Epithelial cell of prostate (primary cell): ENCODE measurements around the gene SLN.
"Not testable (repeated sequence)": the region's sequence is repeated elsewhere in the genome, so short reads cannot be mapped to it uniquely, and the experiment has no call there.

ENCODE experiments used
- DNase-seq: peaks from one replicate; pipeline ENCODE4 v3.0.0-alpha.2; 2011; ENCODE audit warnings: low read depth, low spot score
- H3K27ac ChIP-seq: fragments of 450-650 bp; 2 replicates; pipeline ENCODE4 v1.5.1; 2017; ENCODE audit warnings: mild to moderate bottlenecking

SLN gene

DNA sequence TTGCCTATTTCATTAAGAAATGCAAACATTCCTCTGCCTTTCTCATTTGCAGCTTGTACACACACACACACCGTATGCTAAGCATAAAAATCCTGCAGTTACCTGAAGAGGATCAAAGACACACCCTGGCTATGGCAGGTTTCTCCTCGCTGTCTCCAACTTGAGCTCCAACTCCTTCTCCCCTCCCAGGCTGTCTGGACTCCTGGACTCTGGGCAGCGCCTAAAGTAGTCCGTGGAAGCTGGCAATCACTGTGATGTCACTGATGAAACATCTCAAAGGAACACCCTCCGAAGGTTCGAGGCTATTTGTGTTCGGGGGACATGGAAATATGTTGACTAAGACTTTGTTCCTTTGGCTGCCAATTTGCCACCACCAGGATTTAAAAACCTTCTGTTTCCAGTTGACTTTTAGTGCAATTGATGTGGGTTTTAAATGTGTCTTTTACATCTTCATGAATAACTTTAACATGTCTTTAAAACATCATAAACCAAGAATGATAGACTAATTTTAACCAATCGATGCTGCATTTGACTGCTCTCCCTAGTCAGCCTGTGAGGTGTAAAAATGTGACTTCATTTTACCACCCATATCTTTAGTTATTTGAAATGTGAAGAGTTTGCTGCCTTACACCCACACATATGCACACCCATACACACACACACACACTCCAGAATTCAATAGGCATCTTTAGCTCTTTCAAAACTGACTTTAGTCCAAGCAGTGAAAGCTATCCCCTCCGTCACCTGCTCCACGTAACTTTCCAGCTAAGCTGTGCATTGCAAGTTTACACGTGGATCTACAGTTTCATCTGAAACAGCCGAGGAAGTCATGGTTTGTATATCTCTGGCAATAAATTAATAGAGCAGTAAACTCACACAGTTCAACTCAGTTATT, at the start of gene SLN:
Gene SLN (minus strand): TSS at position 196 of the 895 bp plus-strand sequence.
- DNase-seq, result no peak
- no peak within 1 kb of the TSS for H3K27ac ChIP-seq

DNA sequence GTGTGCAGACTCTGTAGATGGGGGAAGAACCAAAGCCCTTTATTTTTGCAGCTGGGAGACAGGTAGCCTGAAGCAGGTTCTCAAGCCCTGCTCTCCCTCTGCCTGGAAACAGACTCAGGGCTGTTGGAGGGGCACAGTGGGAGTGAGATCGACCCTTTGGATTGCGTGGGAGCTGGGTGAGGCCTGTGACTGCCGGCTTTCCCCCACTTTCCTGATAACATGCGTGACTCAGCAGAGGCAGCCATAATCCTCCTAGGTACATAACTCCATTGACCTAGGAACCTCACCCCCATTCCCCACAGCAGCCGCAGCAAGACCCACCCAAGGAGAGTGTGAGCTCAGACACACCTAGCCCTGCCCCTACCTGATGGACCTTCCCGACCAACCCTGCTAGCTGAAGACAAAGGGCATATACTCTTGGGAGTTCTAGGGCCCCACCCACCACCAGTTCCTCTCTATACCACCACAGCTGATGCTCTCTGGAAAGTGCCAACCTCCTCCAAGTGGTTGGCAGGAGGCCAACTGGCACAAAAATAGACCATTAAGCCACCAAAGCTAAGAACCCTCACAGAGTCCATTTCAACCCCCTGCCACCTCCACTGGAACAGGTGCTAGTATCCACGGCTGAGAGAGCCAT, 47.0 kb upstream of the SLN start:
- DNase-seq, H3K27ac ChIP-seq: not testable (repeated sequence)

DNA sequence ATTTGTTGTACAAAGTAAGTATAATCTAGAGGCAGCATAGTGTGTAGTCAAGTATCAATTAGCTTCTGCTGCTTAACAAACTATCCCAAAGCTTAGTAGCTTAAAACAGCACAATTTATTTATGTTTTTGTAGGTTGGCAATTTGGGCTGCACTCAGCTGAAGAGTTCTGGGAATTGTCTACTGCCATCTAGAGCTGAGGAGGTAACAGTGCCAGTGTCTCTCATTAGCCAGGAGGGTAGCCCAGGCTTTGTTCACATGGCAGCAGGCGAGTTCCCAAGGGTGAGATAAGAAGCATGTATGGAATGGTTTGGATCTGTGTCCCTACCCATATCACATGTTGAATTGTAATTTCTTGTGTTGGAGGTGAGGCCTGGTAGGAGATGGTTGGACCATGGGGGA, 45.8 kb upstream of the SLN start:
- no peak for DNase-seq
- no peak overlapping the region for H3K27ac ChIP-seq

DNA sequence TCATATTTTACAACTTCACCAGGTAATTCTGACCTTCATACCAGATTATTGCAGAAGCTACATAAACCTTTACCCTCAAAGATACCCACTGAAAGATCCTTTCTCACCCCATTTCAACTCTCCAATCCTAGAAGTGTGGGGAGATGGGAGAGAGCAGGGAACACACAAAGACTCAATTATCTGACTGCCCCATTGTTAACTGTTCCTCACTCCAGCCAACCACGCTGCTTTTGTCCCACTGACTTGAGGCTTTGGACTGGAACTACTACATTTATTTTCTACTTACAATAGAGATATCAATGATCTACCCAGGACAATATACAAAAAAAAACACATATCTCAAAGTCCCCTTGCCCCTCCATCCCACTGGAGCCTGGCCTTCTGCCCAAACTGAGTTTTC, 44.7 kb upstream of the SLN start:
- H3K27ac ChIP-seq, result no peak overlapping the region
- DNase-seq, result no peak

- H3K27ac ChIP-seq, result no peak overlapping the region
- no peak for DNase-seq
Measured at GRCh38 chr11:107752949-107753822, 41.3 kb upstream of the SLN start.

GRCh38 chr11:107752508-107752907, 40.7 kb upstream of the SLN start:
- no peak for DNase-seq

DNA sequence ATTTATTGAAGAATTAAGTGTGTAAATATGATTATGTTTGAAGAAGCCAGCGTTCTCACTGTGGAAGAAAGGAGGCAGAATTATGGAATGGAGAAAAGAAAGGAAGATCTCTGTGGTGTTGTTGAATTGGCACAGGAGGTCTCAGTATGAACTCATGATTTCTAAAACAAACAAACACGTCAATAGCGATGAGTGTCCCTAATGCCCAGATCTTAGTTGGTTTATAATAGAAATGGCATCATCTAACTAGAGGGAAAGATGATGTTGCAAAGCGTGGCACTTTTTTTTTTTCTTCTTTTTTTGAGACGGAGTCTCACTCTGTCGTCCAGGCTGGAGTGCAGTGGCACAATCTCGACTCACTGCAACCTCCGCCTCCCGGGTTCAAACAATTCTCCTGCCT, 39.2 kb upstream of the SLN start:
- no peak for DNase-seq
- H3K27ac ChIP-seq, result no peak overlapping the region

More at GRCh38 chr11:107752508-107752907, 40.7 kb upstream of the SLN start:
- H3K27ac ChIP-seq, result no peak overlapping the region

DNA sequence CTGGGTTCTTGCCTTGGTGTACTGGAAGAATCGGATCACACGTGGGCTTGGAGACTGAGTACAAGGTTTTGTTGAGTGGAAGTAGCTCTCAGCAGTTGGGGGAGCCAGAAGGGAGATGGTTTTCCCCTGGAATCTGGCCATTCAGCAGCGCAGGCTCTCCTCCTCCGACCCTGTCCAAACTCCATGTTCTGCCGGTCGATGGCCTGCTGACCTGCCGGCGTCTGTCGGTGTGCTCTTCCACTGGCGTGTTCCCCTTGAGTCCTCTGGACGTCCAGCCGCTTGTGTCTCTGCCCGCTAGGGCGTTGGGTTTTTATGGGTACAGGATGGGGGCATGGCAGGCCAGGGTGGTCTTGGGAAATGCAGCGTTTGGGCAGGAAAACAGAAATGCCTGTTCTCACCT, 38.5 kb upstream of the SLN start:
- no peak overlapping the region for H3K27ac ChIP-seq
- DNase-seq, result no peak

DNA sequence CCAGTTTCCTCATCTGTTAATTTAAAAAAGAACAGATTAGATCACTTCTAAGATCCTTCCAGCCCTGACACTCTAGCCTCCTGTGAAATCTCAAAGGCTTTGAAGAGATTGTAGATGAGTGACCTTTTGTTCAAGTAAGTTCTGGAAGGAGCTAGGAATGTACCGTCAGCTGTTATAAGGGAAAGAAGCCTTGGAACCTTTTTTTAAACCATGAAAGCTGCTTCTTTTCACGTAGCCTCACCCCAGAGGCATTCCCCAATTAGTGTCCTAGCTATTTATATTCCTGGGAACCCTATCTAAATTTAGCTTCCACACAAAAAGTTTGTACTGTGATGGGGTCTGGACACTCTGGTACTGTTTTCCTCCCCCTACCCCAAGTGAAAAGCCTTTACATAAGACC, 35.8 kb upstream of the SLN start:
- DNase-seq, result no peak
- H3K27ac ChIP-seq, result no peak overlapping the region

DNA sequence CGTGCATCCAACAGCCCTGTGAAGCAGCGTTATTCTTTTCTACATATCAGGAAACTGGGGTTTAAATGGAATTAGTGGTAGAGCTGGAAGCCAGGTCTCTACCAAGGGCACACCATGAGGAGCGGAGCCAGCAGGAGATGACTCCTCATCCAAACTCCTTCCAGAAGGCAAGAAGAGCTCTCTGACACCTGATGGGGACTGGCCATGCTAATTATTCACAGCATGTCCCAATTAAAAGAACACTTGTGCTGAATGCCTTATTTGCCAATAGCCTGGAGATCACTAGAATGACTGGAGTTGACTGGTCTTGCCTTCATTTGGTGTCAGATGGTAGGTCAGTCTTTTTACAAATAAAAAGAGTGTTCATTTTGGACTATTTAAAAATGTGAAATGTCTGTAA, 32.9 kb upstream of the SLN start:
- DNase-seq, result no peak
- H3K27ac ChIP-seq, result no peak overlapping the region

- no peak overlapping the region for H3K27ac ChIP-seq
Measured at GRCh38 chr11:107743191-107743590, 31.3 kb upstream of the SLN start.

GRCh38 chr11:107741044-107741823, 29.4 kb upstream of the SLN start:
- H3K27ac ChIP-seq, result no peak overlapping the region
- DNase-seq, result no peak

More at GRCh38 chr11:107743191-107743590, 31.3 kb upstream of the SLN start:
- no peak for DNase-seq

GRCh38 chr11:107740271-107740670, 28.4 kb upstream of the SLN start:
- DNase-seq, result no peak
- H3K27ac ChIP-seq, result no peak overlapping the region

DNA sequence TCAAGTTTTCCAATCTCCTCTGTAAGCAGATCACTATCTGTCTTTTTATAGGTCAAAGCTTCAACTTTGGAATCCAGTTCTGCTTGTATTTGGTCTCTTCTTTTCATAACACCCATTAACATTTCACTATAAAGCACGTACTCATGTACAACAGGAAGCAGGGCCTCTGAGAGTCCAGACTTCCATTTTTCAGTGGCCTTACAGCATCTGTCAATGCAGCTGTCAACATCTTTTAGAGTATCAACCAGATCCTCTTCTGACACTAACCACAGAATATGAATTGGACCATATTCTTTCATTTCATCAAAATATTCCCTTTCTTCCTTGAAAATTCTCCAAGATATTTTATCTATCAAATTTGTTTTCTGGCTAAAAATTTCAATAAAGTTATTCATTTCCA, 24.7 kb upstream of the SLN start:
- H3K27ac ChIP-seq, result no peak overlapping the region

GRCh38 chr11:107733518-107733917, 21.7 kb upstream of the SLN start:
- H3K27ac ChIP-seq, result no peak overlapping the region
- no peak for DNase-seq

More for the DNA sequence above, 24.7 kb upstream of the SLN start:
- no peak for DNase-seq

GRCh38 chr11:107732689-107733051, 20.8 kb upstream of the SLN start:
- no peak overlapping the region for H3K27ac ChIP-seq

GRCh38 chr11:107731941-107732688, 20.3 kb upstream of the SLN start:
- no peak overlapping the region for H3K27ac ChIP-seq
- no peak for DNase-seq

More at GRCh38 chr11:107732689-107733051, 20.8 kb upstream of the SLN start:
- no peak for DNase-seq

- no peak for DNase-seq
- H3K27ac ChIP-seq, result no peak overlapping the region
Measured at GRCh38 chr11:107722662-107723061, 10.8 kb upstream of the SLN start.

- H3K27ac ChIP-seq, result no peak overlapping the region
- no peak for DNase-seq
Measured at GRCh38 chr11:107721207-107721606, 9.4 kb upstream of the SLN start.
